A204.1 (cell line): ENCODE results near the gene ABHD3.
"Not testable (repeated sequence)": the region's sequence is repeated elsewhere in the genome, so short reads cannot be mapped to it uniquely, and the experiment has no call there.

Experiments used
- FAIRE-seq: peaks from 2 replicates; lab custom pipeline; 2012; peaks lifted over from hg19 to GRCh38; lab: Jason Lieb, UNC

ABHD3 gene, protein sequence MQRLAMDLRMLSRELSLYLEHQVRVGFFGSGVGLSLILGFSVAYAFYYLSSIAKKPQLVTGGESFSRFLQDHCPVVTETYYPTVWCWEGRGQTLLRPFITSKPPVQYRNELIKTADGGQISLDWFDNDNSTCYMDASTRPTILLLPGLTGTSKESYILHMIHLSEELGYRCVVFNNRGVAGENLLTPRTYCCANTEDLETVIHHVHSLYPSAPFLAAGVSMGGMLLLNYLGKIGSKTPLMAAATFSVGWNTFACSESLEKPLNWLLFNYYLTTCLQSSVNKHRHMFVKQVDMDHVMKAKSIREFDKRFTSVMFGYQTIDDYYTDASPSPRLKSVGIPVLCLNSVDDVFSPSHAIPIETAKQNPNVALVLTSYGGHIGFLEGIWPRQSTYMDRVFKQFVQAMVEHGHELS

DNA sequence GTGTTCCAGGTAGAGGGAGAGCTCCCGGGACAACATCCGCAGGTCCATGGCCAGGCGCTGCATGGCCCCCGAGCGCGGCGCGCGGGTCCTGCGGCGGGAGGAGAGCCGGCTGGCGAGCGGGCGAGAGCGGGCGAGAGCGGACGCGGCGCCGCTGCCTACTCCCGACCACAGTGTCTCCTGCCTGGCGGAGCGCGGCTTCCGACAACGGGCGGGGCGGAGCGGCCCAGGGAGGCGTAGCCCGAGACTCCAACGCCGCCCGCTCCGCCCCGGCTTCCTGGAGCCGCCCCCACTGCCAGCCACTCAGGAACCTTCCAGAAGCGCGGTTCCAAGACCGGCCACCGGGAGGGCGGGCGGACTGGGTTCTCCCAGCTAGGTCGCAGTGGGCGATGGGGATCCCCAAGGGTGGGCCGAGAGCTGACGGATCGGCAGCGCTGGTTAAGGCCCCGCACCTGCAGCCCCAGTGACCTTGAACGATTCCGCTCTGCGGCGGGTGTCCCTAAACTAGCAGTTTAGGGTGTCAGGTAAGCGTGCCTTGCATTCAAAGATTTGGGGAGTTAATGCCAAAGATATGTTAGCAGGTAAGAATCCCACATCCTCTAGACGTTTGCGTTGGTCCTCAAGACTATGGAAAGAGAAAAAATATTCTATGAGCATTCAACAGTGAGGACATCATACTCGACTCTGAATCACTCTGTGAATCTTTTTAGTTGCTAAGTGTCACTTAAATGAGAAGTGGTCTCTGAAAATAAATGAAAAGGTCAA is at the start of gene ABHD3:
Gene ABHD3, minus strand, starts transcription at position 172 of the 762 bp plus-strand sequence. Its CDS starts 109 bp downstream, at position 63.
- FAIRE-seq: no peak

DNA sequence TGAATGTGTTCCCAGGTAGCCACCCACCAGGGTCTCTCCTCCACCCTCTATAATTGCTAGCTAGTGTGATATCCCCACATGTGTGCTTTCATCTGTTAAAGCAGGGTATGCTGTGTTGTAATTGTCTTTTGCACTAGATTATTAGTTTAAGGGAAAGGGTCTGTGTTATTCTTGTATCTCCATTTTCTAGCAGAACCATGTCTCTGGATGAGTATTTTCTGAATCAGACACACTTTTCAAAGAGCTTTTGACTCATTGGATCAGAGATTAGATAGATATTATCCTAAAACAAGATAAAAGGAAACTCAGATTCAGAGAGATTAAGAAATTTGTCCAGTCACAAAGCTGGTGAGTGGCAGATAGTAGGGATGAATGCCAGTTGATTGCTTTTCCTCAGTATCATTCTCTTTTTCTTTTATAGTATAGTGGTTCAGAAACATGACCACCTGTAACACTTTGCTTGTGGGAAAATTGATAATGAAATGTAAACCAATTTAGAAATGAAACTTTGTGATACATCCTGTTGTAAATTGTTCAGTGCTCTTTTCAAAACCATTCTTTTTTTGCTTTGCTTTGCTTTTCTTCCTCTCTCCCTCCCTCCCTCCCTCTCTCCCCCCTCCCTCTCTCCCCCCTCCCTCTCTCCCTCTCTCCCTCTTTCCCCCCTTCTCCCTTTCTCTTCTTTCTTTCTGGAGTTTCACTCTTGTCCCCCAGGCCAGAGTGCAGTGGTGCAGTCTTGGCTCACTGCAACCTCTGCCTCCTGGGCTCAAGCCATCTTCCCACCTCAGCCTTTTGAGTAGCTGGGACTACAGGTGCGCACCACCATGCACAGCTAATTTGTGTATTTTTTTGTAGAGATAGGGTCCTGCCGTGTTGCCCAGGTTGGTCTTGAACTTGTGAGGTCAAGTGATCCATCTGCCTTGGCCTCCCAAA is 43.5 kb upstream of the ABHD3 start:
- no peak for FAIRE-seq

DNA sequence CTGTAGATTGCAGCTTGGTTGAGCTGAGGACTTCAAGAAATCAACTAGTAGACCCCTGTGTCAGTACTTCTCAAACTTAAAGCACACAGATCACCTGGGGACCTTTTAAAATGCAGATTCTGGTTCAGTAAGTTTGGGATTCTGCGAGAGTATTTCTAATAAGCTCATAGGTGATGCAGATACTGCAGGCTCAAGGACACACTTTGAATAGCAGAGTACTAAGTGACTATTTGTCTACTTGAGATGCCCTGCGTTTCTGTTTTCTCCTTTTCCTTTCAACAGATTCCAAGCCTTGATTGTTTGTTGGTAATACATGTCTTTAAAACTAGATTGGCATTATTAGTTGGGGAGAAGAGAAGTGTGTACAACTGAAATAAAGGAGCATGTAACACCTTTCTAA is 42.7 kb upstream of the ABHD3 start:
- FAIRE-seq: no peak

DNA sequence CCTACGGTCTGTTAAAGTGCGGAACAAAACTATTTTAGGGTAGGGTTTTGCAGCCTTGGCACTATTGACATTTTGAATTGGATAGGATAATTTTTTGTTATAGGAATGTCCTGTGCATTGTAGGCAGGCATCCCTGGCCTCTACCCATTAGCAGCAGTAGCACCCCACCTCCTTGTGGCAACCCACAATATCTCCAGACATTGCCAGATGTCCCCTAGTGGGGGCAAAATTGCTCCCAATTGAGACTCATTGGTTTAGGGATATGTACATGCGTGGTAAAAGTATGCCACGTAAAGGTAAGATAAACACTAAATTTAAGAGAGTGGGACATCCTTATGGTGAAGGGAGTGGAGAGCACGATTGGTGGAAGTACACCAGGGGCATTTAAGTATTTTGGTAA is 40.7 kb upstream of the ABHD3 start:
- no peak for FAIRE-seq

DNA sequence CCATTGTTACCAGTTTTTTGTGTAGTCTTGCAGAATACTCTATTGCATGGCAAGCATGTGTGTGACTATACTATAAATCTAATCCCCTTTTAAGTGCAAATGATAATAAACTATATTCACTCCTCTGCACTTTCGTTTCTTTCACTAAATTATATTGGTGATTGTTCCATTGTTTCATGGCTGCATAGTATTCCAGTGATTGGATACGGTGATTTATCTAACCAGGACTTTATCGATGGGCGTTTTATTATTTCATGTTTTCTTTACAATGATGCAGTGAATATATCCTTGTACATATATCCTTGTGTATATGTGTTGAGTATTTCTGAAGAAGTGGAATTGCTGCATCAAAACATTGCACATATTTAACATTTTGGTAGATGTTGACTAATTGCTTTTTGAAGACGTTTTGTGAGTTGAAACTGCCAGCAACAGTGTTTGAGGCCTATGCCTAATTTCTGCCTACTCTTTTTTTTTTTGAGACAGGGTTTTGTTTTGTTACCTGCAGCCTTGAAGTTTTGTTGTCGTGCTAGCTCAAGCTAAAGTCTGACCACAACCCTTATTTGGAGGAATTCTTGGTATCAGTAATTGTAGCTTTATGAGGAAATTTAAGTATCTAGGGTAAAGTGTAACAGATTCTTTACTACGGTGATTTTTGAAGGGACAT is 38.7 kb upstream of the ABHD3 start:
- no peak for FAIRE-seq

DNA sequence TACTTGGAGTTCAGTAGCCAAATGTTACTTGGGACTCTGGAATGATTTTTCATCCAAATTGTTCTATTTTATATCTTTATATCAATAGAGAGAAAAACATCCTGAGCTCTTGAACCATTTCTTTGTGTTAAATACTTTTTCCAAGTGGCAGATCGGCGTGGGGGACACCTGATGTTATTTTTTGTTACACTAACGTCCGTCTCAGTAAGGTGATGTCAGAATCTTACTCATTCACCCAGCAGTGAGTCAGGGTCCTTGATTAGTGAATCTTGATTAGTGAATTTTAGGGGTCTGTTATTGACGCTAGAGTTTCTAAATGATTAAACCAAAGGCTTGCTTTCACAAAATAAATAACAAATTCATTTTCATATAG is 37.7 kb upstream of the ABHD3 start:
- FAIRE-seq: no peak

GRCh38 chr18:21741562-21742314 is 37.2 kb upstream of the ABHD3 start:
- no peak for FAIRE-seq

GRCh38 chr18:21741312-21741561 is 36.7 kb upstream of the ABHD3 start:
- FAIRE-seq: no peak

DNA sequence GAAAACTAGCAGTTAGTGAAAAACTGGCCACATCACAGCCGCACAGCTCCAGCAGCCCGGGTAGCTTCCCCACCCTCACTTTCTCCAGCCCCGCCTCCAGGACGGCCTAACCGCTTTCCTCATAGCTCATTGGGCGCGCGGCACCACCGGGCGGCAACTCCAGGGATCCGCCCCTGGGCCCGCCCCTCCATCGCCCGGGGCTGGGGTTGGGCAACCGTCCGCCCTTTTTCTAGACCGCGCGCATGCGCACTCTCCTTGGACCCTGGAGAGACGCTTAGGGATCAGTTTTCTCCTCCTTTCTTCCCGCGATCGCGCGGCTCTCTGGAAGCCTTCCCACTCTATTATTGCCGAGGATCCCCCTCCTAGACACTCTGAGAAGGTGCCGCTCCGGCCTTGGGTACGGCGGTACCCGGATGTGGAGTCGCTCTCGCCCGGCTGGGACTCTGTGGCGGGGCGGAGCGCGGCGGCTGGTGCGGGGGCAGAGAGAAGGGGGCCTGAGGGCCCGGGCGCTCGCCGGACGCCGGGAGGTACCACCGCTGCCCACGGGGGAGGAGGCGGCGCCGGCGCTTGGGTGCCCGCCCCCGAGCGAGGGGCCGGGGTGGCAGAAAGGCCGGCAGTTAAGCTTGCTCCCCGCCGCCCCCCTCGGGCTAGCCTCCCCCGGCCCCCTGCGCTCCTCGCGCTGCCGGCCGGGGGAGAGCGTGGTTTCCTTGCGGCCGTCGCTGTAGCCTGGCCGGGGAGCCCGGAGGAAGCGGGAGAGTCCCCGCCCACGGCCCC is 36.2 kb upstream of the ABHD3 start, which contains the start of gene MIB1:
Gene MIB1, plus strand, starts transcription at position 255 of the 774 bp plus-strand sequence. CDS start 792 bp downstream, outside the sequence.
- FAIRE-seq: peak; percentile 98

DNA sequence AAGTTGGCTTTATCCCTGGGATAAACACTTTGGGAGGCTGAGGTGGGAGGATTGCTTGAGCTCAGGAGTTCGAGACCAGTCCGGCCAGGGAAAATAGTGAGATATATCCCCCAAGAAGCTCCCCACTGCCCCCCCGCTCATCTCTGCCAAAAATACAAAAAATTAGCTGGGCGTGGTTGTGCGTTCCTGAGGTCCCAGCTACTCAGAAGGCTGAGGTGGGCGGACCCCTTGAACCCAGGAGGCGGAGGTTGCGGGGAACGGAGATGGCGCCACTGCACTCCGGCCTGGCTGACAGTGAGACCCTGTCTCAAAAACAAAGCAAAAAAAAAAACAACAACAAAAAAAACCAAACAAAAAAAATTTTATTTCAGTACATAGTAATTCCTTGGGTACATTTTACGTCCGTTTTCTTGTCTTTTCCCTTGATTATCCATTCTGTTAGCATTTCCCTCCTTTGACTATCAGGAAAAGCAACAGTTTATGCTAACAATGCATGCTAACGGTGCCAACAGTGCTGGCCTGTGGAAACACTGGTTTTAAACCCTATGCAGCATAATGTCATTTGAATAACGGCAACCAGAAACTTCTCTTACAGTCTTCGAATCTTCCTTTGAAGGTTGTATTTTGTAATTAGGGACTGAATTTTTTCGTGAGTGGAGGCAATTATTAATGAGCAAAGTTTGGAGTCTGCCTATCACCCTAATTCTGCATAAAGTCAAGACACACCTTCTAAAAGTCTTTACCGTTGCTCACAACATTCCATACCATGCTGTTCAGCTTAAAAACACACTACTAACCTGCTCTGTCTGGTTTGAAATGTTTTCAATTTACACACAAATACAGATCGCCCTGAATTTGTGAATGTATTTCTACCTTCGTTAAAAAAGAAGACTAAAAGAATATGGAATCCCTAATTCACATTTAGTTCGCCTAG is 35.3 kb upstream of the ABHD3 start:
- no peak for FAIRE-seq

- not testable (repeated sequence) for FAIRE-seq
Measured at GRCh38 chr18:21736926-21737325, 32.4 kb upstream of the ABHD3 start.

DNA sequence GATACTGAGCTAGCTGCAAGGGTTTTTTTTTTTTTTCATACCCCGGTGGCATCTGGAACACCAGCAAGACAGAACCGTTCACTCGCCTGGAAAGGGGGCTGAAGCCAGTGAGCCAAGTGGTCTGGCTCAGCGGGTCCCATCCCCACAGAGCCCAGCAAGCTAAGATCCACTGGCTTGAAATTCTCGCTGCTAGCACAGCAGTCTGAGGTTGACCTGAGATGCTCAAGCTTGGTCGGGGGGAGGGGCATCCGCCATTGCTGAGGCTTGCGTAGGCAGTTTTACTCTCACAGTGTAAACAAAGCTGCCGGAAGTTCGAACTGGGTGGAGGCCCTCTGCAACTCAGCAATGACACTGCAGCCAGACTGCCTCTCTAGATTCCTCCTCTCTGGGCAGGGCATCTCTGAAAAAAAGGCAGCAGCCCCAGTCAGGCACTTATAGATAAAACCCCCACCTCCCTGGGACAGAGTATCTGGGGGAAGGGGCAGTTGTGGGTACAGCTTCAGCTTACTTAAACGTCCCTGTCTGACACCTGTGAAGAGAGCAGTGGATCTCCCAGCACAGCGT is 31.0 kb upstream of the ABHD3 start:
- FAIRE-seq: no peak

DNA sequence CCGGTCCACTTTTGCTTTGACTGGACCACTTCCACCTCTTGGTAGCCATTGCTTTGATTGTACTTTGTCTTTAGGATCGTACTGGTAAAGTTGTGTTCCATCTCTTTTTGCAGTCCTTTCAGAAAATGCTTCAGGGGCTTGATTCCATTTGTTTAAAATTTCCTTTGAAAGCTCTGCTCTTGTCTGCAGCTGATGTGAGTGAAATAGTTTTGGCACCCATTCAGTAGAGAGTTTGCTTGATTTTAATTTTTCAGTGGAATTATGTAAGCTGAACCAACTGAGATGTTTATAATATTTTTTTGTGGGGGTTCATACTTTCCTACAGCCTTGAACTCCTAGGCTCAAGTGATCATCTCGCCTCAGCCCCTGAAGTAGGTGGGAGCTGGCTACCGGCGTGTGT is 28.4 kb upstream of the ABHD3 start:
- no peak for FAIRE-seq

GRCh38 chr18:21727702-21728101 is 23.1 kb upstream of the ABHD3 start:
- FAIRE-seq: no peak

DNA sequence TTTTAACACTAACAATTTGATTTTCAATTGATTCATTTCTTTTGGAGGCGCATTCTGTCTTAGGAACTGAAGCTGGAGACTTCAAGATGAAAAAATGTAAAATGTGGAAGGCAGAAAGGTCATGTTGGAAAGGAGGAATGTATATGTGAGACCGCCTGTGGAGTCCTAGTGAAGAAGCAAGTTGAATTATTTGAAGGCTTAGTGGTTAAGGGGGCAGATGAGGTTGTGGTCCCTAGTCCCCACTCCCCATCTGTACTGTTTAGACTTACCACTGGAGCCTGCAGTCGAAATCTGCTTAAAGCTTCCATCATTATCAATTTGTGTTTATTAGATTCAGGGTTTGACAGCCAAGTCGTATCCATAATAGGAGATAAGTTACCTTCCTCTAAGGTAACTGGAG is 20.6 kb upstream of the ABHD3 start:
- no peak for FAIRE-seq

DNA sequence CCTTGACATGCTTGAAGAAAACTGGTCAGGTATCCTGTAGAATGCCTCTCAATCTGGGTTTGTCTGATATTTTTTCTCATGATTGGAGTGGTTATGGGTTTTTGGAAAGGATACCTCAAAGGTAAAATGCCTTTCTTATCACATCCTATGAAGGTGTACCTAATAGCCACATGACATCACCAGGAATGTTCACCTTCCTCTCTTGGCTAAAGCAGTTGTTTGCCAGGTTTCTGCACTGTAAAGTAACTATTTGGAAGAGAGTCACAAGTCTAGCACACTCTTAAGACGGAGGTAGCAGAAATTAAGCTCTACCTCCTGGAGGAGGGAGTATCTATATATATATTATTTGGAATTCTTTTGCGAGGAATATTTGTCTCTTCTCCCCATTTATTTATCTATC is 18.1 kb upstream of the ABHD3 start:
- FAIRE-seq: no peak

- FAIRE-seq: no peak
Measured at GRCh38 chr18:21714474-21714873, 9.9 kb upstream of the ABHD3 start.

- FAIRE-seq: not testable (repeated sequence)
Measured at GRCh38 chr18:21707130-21707529, 2.6 kb upstream of the ABHD3 start.

GRCh38 chr18:21706386-21706865 is 1.9 kb upstream of the ABHD3 start:
- FAIRE-seq: no peak
